Ectodermal cell (in vitro differentiated cells): ENCODE data around the gene TDP1.

Experiments
- H3K27ac ChIP-seq: 2 replicates; pipeline ENCODE4 v1.7.0; 2013; ENCODE audit warnings: mild to moderate bottlenecking, low read depth, low read length; ENCODE audit not compliant: insufficient read depth, poor library complexity, severe bottlenecking
- H3K27me3 ChIP-seq: 2 replicates; pipeline ENCODE4 v1.7.0; 2013; ENCODE audit warnings: mild to moderate bottlenecking, low read length; ENCODE audit not compliant: insufficient read depth, control insufficient read depth, poor library complexity, severe bottlenecking
- H3K36me3 ChIP-seq: one replicate; pipeline ENCODE4 v1.7.0; 2013; ENCODE audit warnings: low read length; ENCODE audit not compliant: control insufficient read depth, insufficient read depth
- H3K4me1 ChIP-seq: one replicate; pipeline ENCODE4 v1.7.0; 2013; ENCODE audit warnings: low read length; ENCODE audit not compliant: control insufficient read depth, insufficient read depth
- H3K4me3 ChIP-seq: 2 replicates; pipeline ENCODE4 v1.7.0; 2013; ENCODE audit warnings: low read depth, low read length, control low read depth; ENCODE audit not compliant: insufficient read depth
- H3K9me3 ChIP-seq: 2 replicates; pipeline ENCODE4 v1.7.0; 2013; ENCODE audit warnings: mild to moderate bottlenecking, low read length, moderate library complexity; ENCODE audit not compliant: control insufficient read depth
- WGBS, 2 experiments: methylation state at CpG; one replicate each; pipeline ENCODE4 v1.1.7; 2013; ENCODE audit warnings: missing lambda C conversion rate in 2 of 2; 5-methylcytosine and 5-hydroxymethylcytosine counted together

The TDP1 gene

DNA sequence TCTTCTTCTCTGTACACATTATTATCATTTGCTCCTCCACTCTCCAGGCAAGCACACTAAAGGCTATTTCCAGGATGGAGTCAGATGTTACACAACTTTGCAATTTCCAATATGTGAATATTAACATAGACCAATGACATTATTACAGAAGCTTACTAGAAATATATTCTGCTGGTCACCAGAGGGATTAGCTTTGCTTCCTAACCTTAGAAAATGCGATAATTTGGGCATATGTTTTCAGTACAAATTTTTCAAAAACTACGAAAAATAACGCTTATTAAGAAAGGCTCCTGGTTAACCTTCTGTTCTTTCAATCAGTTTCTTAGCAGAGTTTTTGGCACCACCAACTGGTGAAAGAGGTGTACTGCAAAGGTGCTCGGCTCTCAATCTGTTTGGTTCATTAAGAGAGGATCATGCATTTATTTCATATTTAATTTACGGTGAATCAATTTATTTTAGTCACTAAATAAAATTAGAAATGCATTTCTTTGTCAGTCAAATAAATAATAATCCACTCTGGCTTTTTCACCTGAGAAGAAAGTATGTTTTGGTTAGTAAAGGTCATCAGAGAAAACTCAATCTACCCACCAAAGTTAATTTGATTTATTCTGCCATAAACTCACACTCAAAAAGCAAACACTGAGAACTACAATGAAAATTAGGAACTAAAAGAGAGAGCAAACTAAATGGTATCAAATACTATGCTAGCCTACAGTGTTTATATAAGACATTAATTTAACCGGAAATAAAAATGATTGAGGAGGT is 40.4 kb upstream of the TDP1 start:
- H3K4me3 ChIP-seq: no peak overlapping the region
- H3K36me3 ChIP-seq: no peaks in the 10 kb centered on the region
- no peak overlapping the region for H3K27ac ChIP-seq
- H3K9me3 ChIP-seq: no peaks in the 10 kb centered on the region
- peaks cover 12% of the 10 kb centered on the region for H3K4me1 ChIP-seq
- no peaks in the 10 kb centered on the region for H3K27me3 ChIP-seq
- 38 to 39% methylated on average over 3 to 6 of the region's 6 CpGs for WGBS, 2 experiments

DNA sequence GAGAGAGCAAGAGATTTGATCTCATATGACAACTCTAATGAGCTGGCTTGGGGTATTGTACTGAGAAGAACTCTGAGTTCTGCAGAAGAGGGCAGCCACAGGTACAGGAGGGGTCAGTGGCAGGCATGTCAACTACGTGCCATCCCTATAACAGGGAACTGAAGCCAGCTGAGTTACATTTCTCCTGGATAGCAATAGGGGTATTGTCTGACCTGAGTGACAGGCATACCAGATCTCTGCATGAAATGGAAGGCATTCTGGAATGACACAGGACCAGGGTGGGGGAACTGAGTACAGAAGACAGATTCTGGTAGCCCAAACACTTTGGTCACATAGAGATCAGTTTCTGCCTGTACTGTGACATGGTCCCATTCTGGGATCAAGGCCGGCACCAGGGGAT is 37.0 kb upstream of the TDP1 start:
- no peaks in the 10 kb centered on the region for H3K9me3 ChIP-seq
- whole genome bisulfite sequencing, 2 experiments: 90 to 94% methylated on average over 2 of the region's 2 CpGs

DNA sequence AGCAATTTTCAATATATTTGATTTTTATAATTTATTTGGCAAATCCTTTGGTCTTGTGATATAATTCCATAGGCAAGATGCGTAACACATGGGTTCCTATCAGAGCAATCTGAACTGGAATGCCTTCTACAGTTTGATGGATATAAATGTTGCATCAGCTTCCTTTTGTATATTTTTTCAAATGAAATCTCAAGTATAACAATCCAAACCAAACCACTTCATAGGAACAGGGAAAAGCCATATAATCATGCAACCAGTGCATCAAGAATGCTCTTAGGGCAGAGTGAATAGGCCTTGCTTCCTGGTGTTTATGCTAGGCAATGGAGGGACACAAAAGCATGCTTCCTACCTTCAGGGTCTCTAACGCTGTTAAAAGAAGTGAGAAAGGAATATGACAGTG is 35.7 kb upstream of the TDP1 start:
- 87 to 88% methylated on average over 2 of the region's 2 CpGs for WGBS, 2 experiments
- Histone ChIP-seq H3K27me3 (no peaks in the 10 kb centered on the region), H3K4me1 (no peaks in the 10 kb centered on the region)

More for the DNA sequence above, 37.0 kb upstream of the TDP1 start:
- H3K27me3 ChIP-seq: no peaks in the 10 kb centered on the region
- H3K27ac ChIP-seq: no peak overlapping the region
- H3K4me1 ChIP-seq: no peaks in the 10 kb centered on the region
- H3K36me3 ChIP-seq: no peaks in the 10 kb centered on the region
- no peak overlapping the region for H3K4me3 ChIP-seq

DNA sequence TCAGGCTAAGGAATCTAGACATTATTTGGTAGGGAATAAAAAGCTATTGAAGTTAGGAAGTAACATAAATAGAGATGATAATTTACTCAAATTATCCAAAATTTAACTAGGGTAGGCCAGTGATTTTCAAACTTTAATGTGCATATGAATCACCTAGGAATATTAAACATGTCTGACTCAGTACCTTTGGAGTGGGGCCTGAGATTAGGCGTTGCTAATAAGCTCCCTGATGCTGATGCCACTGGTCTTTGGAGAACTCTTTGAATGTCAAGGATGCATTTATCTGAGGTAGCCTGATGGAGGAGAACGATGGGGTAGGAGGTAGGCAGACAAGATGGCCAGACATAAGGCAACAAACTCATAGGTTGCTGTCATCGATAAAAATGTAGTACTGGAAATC is 34.4 kb upstream of the TDP1 start:
- Histone ChIP-seq H3K4me3 (no peak overlapping the region), H3K27ac (no peak overlapping the region), H3K4me1 (no peaks in the 10 kb centered on the region), H3K36me3 (no peaks in the 10 kb centered on the region), H3K27me3 (no peaks in the 10 kb centered on the region), H3K9me3 (no peaks in the 10 kb centered on the region)
- 93 to 96% methylated on average over 3 of the region's 3 CpGs for WGBS, 2 experiments

More for the DNA sequence above, 35.7 kb upstream of the TDP1 start:
- Histone ChIP-seq H3K36me3 (no peaks in the 10 kb centered on the region), H3K4me3 (no peak overlapping the region), H3K9me3 (no peaks in the 10 kb centered on the region), H3K27ac (no peak overlapping the region)

DNA sequence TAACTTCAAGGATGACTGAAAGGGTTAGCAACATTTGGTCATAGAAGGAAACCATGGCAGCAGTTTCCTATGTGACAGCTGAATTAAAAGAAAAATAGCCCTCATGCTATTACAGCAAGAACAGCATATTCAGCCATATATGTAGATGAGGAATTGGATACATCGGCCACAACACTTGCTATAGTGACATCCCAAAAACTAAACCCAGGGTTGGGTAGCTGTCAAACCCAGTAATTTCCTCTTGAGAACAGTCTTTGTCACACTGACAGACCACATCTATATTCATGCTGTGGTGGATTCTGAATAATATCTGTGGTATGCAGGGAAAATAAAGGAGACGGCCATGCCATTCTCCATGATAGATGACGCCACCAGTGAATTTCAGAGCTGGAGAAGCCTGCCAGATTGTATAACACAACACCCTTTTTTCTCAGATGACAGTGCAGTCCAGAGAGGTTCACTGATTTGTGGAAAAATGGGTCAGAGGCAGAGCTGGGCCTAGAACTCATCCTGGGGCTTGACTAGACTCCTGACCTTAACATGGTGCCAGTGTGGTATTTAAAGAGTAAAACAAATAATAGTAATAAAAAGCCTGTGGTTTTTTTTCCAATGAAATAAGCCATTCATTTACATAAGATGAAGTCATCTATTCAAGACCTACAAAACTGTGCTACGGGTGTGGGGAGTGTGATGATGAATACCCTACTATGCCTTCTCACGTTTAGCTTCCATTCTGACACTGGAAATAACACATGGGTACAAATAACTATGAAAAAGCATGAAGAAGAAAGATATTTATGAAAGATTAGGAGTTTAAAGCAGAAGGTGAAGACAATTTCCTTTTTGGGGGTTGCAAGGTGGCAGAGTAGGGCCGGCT is 33.5 kb upstream of the TDP1 start:
- H3K9me3 ChIP-seq: no peaks in the 10 kb centered on the region
- WGBS, 2 experiments: 96 to 99% methylated on average over 4 to 6 of the region's 6 CpGs
- H3K27ac ChIP-seq: no peak overlapping the region
- H3K4me3 ChIP-seq: no peak overlapping the region
- H3K36me3 ChIP-seq: no peaks in the 10 kb centered on the region
- H3K27me3 ChIP-seq: no peaks in the 10 kb centered on the region
- no peaks in the 10 kb centered on the region for H3K4me1 ChIP-seq

DNA sequence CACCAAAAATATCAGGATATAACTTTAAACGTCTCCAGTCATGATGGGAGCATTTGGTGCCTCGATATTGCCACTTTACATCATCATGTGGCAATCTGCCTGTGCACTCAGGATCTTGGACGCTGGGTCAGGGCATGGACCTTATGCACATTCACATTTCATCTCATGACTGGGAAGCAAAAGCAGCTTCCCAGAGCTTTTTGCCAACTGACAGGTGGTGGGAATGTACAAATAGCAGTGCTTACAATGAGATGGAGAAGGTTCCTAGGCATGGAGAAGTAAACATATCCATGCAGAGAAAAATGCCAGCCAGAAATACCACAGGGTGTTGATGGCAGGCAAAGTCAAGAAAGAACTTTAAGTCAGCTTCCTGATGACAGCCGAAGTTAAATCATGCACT is 31.5 kb upstream of the TDP1 start:
- no peaks in the 10 kb centered on the region for H3K9me3 ChIP-seq
- H3K4me1 ChIP-seq: no peaks in the 10 kb centered on the region
- WGBS, 2 experiments: 92 to 94% methylated on average over 4 of the region's 4 CpGs
- no peaks in the 10 kb centered on the region for H3K27me3 ChIP-seq
- H3K4me3 ChIP-seq: no peak overlapping the region
- no peaks in the 10 kb centered on the region for H3K36me3 ChIP-seq
- H3K27ac ChIP-seq: no peak overlapping the region

DNA sequence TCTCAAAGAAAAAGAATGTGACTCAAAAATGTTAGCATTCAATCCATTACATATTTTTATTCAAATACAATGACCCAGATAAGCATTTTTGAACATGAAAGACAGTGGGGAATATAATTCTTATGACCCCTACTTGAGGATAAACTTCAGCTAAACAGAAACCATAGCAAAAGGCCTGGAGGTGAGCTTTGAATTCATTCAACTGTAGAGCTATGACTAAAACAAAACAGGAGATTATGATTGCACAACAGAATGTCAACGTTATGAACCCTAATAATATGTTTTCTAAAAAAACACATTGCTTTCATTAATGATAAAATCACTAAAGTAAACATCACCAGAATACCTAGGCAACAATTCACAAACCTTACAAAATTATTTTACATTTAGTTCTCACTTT is 29.0 kb upstream of the TDP1 start:
- H3K4me3 ChIP-seq: no peak overlapping the region
- H3K27me3 ChIP-seq: no peaks in the 10 kb centered on the region
- 86 to 100% methylated on average over 1 of the region's 1 CpG for WGBS, 2 experiments
- no peaks in the 10 kb centered on the region for H3K4me1 ChIP-seq
- H3K36me3 ChIP-seq: no peaks in the 10 kb centered on the region
- no peaks in the 10 kb centered on the region for H3K9me3 ChIP-seq
- H3K27ac ChIP-seq: no peak overlapping the region

DNA sequence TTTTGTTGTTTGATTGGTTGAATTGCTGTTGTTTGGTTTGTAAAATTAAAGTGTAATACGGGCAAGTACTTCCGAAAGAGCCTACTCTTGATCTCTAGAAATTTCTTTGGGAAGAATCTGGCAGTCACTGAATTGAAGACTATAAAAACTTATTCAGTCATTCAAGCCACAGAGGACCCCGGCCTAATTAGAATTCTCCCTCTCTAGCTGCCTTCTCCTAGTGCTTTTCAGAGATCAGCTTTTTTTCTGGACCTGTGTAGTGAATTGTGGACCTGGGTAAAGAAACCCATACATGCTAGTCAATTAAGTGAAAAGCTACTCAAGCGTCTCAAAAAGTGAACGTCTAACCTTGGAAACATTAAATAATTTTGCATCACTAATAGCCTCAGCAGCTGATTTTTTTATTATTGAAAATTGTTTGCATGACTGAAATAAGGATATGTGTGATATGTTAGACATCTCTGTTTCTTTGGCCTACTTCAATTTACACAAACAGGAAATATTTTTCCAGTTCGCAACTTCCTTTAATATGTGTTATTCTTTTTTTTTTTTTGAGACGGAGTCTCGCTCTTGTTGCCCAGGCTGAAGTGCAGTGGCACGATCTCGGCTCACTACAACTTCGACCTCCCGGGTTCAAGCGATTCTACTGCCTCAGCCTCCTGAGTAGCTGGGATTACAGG is 28.4 kb upstream of the TDP1 start:
- Histone ChIP-seq H3K9me3 (no peaks in the 10 kb centered on the region), H3K27ac (no peak overlapping the region), H3K27me3 (no peaks in the 10 kb centered on the region), H3K36me3 (no peaks in the 10 kb centered on the region), H3K4me1 (no peaks in the 10 kb centered on the region), H3K4me3 (no peak overlapping the region)
- 91 to 93% methylated on average over 11 to 13 of the region's 13 CpGs for WGBS, 2 experiments

DNA sequence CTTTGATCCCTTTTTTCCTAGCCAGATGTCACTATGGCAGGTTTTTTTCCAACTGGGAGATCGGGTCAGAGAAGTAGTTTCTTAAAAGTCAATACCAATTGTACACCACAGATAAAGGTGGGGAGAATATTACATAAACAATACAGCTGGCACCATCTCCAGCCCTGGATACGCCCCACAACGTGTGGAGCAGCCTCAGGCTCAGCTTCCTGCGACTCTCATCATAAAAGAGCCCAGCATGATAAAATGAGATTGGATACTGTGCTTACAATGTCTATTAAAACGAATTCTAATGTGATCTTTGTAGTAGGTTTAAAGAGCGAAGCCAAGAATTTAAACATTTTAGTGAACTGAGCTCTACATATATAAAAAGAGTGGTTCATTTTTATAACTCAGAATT is 22.7 kb upstream of the TDP1 start:
- 75 to 76% methylated on average over 4 to 5 of the region's 6 CpGs for WGBS, 2 experiments
- H3K4me3 ChIP-seq: no peak overlapping the region

DNA sequence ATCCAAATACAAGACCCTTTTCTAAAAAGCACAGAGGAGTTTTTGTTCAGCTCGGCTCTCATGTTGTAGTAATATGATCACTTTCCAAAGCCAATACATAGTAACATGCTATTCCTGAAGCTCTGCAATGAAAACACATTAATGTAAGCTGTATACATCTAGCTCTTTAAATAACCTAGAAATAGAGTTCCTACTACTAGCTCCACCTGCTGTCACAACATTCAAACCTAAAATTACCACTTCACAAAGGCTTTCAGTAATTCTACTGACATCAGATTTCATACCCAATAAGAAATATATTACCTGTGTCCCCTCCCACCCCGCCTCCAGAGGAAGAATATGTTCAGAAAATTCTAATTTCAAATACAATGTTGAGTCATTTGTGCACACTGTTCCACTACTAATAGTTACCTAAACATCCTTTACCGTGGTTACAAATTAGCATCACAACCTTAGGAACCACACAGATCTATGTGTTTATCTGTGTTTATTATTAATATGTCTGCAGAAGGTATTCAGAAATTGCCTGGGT is 19.0 kb upstream of the TDP1 start:
- no peaks in the 10 kb centered on the region for H3K9me3 ChIP-seq
- no peak overlapping the region for H3K4me3 ChIP-seq
- 73 to 89% methylated on average over 2 to 3 of the region's 3 CpGs for WGBS, 2 experiments
- H3K36me3 ChIP-seq: no peaks in the 10 kb centered on the region
- no peaks in the 10 kb centered on the region for H3K4me1 ChIP-seq
- H3K27ac ChIP-seq: no peak overlapping the region
- no peaks in the 10 kb centered on the region for H3K27me3 ChIP-seq

More for the DNA sequence above, 22.7 kb upstream of the TDP1 start:
- no peaks in the 10 kb centered on the region for H3K9me3 ChIP-seq
- H3K4me1 ChIP-seq: no peaks in the 10 kb centered on the region
- no peak overlapping the region for H3K27ac ChIP-seq
- H3K27me3 ChIP-seq: no peaks in the 10 kb centered on the region
- H3K36me3 ChIP-seq: no peaks in the 10 kb centered on the region
